T-helper 2 cell treated with Interferon-gamma antibody and Interleukin-4, amounts not matched to agents 5 μg/mL and 100 μg/mL, for 36 hours (primary cell): Measurements from ENCODE around the gene MARCHF6.
"Not testable (repeated sequence)": the region's sequence is repeated elsewhere in the genome, so short reads cannot be mapped to it uniquely, and the experiment has no call there.

Experiments used
- DNase-seq: peaks from one replicate; pipeline ENCODE4 v3.0.0; 2021; ENCODE audit warnings: low spot score
- H3K27ac Mint-ChIP-seq: one replicate; pipeline ENCODE4 v1.8.0; 2021; ENCODE audit warnings: mild to moderate bottlenecking, mixed read lengths
- H3K27me3 Mint-ChIP-seq: one replicate; pipeline ENCODE4 v1.8.0; 2021; ENCODE audit warnings: low read depth, mixed read lengths
- H3K36me3 Mint-ChIP-seq: one replicate; pipeline ENCODE4 v1.8.0; 2021; ENCODE audit warnings: low read depth, mixed read lengths
- H3K4me1 Mint-ChIP-seq: one replicate; pipeline ENCODE4 v1.8.0; 2021; ENCODE audit warnings: low read depth, mixed read lengths
- H3K4me3 Mint-ChIP-seq: one replicate; pipeline ENCODE4 v1.8.0; 2022; ENCODE audit warnings: mild to moderate bottlenecking, moderate library complexity, mixed read lengths
- H3K9me3 Mint-ChIP-seq: one replicate; pipeline ENCODE4 v1.8.0; 2021; ENCODE audit warnings: mixed read lengths

Gene MARCHF6

GRCh38 chr5:10332301-10332700 is 21.2 kb upstream of the MARCHF6 start:
- Mint-ChIP-seq H3K9me3 (no peaks in the 10 kb centered on the region), H3K4me3 (no peak overlapping the region)

GRCh38 chr5:10333154-10334006 is 20.1 kb upstream of the MARCHF6 start:
- no peak overlapping the region for H3K27ac Mint-ChIP-seq
- H3K36me3 Mint-ChIP-seq = no peaks in the 10 kb centered on the region
- H3K9me3 Mint-ChIP-seq = no peaks in the 10 kb centered on the region
- no peak for DNase-seq
- H3K27me3 Mint-ChIP-seq = peaks cover 65% of the 10 kb centered on the region
- peak overlapping the region; percentile 81 for H3K4me3 Mint-ChIP-seq
- peaks cover 4% of the 10 kb centered on the region for H3K4me1 Mint-ChIP-seq

More at GRCh38 chr5:10332301-10332700, 21.2 kb upstream of the MARCHF6 start:
- DNase-seq = no peak
- Mint-ChIP-seq H3K4me1 (peaks cover 4% of the 10 kb centered on the region), H3K27me3 (peaks cover 66% of the 10 kb centered on the region), H3K27ac (no peak overlapping the region), H3K36me3 (no peaks in the 10 kb centered on the region)

- Mint-ChIP-seq H3K27me3 (peaks cover 54% of the 10 kb centered on the region), H3K4me1 (peaks cover 4% of the 10 kb centered on the region), H3K27ac (no peak overlapping the region), H3K4me3 (no peak overlapping the region), H3K9me3 (no peaks in the 10 kb centered on the region), H3K36me3 (no peaks in the 10 kb centered on the region)
- no peak for DNase-seq
These were observed 18.7 kb upstream of the MARCHF6 start for GRCh38 chr5:10334831-10335230.

- no peak for DNase-seq
These were observed 17.6 kb upstream of the MARCHF6 start for GRCh38 chr5:10335711-10336470.

GRCh38 chr5:10337107-10337506 is 16.4 kb upstream of the MARCHF6 start:
- no peak for DNase-seq
- Mint-ChIP-seq H3K4me1 (peaks cover 4% of the 10 kb centered on the region), H3K4me3 (no peak overlapping the region), H3K27me3 (peaks cover 35% of the 10 kb centered on the region), H3K36me3 (no peaks in the 10 kb centered on the region), H3K27ac (no peak overlapping the region), H3K9me3 (no peaks in the 10 kb centered on the region)

More at GRCh38 chr5:10335711-10336470, 17.6 kb upstream of the MARCHF6 start:
- peaks cover 46% of the 10 kb centered on the region for H3K27me3 Mint-ChIP-seq
- peaks cover 4% of the 10 kb centered on the region for H3K4me1 Mint-ChIP-seq
- no peaks in the 10 kb centered on the region for H3K36me3 Mint-ChIP-seq
- H3K9me3 Mint-ChIP-seq = no peaks in the 10 kb centered on the region
- H3K4me3 Mint-ChIP-seq = no peak overlapping the region
- no peak overlapping the region for H3K27ac Mint-ChIP-seq

GRCh38 chr5:10337986-10338385 is 15.5 kb upstream of the MARCHF6 start:
- no peaks in the 10 kb centered on the region for H3K9me3 Mint-ChIP-seq
- H3K27ac Mint-ChIP-seq = no peak overlapping the region
- no peak overlapping the region for H3K4me3 Mint-ChIP-seq
- peaks cover 4% of the 10 kb centered on the region for H3K4me1 Mint-ChIP-seq
- peaks cover 28% of the 10 kb centered on the region for H3K27me3 Mint-ChIP-seq
- no peaks in the 10 kb centered on the region for H3K36me3 Mint-ChIP-seq
- no peak for DNase-seq

- Mint-ChIP-seq H3K27ac (no peak overlapping the region), H3K9me3 (no peaks in the 10 kb centered on the region), H3K4me3 (no peak overlapping the region), H3K4me1 (no peaks in the 10 kb centered on the region), H3K27me3 (peaks cover 21% of the 10 kb centered on the region), H3K36me3 (no peaks in the 10 kb centered on the region)
- DNase-seq = no peak
These were observed 14.8 kb upstream of the MARCHF6 start for GRCh38 chr5:10338686-10339057.

GRCh38 chr5:10339058-10339811 is 14.3 kb upstream of the MARCHF6 start:
- Mint-ChIP-seq H3K4me3 (no peak overlapping the region), H3K9me3 (no peaks in the 10 kb centered on the region), H3K4me1 (no peaks in the 10 kb centered on the region), H3K27me3 (peaks cover 18% of the 10 kb centered on the region), H3K36me3 (no peaks in the 10 kb centered on the region), H3K27ac (no peak overlapping the region)
- DNase-seq = no peak

- no peak overlapping the region for H3K27ac Mint-ChIP-seq
- H3K9me3 Mint-ChIP-seq = no peaks in the 10 kb centered on the region
- H3K27me3 Mint-ChIP-seq = peaks cover 11% of the 10 kb centered on the region
- H3K4me1 Mint-ChIP-seq = no peaks in the 10 kb centered on the region
- H3K4me3 Mint-ChIP-seq = no peak overlapping the region
- no peaks in the 10 kb centered on the region for H3K36me3 Mint-ChIP-seq
- DNase-seq = no peak
These were observed 13.5 kb upstream of the MARCHF6 start for GRCh38 chr5:10339958-10340357.

GRCh38 chr5:10343486-10343885 is 10.0 kb upstream of the MARCHF6 start:
- Mint-ChIP-seq H3K4me3 (no peak overlapping the region), H3K4me1 (no peaks in the 10 kb centered on the region), H3K9me3 (no peaks in the 10 kb centered on the region), H3K27me3 (peaks cover 2% of the 10 kb centered on the region), H3K36me3 (no peaks in the 10 kb centered on the region), H3K27ac (no peak overlapping the region)
- no peak for DNase-seq

- H3K27ac Mint-ChIP-seq, H3K27me3 Mint-ChIP-seq, H3K36me3 Mint-ChIP-seq, H3K4me1 Mint-ChIP-seq, H3K4me3 Mint-ChIP-seq, DNase-seq, H3K9me3 Mint-ChIP-seq: not testable (repeated sequence)
These were observed 8.9 kb upstream of the MARCHF6 start for GRCh38 chr5:10344461-10345106.

- Mint-ChIP-seq H3K4me3 (no peak overlapping the region), H3K9me3 (no peaks in the 10 kb centered on the region), H3K27me3 (no peaks in the 10 kb centered on the region), H3K36me3 (peaks cover 3% of the 10 kb centered on the region), H3K4me1 (peaks cover 12% of the 10 kb centered on the region), H3K27ac (no peak overlapping the region)
- no peak for DNase-seq
These were observed 5.2 kb upstream of the MARCHF6 start for GRCh38 chr5:10348258-10348657.

- Mint-ChIP-seq H3K4me3 (no peak overlapping the region), H3K36me3 (peaks cover 8% of the 10 kb centered on the region), H3K27ac (no peak overlapping the region), H3K27me3 (no peaks in the 10 kb centered on the region), H3K4me1 (peaks cover 22% of the 10 kb centered on the region), H3K9me3 (no peaks in the 10 kb centered on the region)
- DNase-seq = no peak
These were observed 2.1 kb upstream of the MARCHF6 start for GRCh38 chr5:10351199-10351905.
